SW 1271 (cell line): Measurements from ENCODE around the gene USP15.
"Not testable (repeated sequence)": the region's sequence is repeated elsewhere in the genome, so short reads cannot be mapped to it uniquely, and the experiment has no call there.

ENCODE experiments used
- DNase-seq, 2 experiments: peaks; one replicate each; lab custom pipeline; 2025; lab: John Stamatoyannopoulos, UW

The USP15 gene

GRCh38 chr12:62323386-62323785, 63.2 kb downstream of the USP15 start:
- no peak for DNase-seq

GRCh38 chr12:62328296-62328921, 68.2 kb downstream of the USP15 start:
- no peak for DNase-seq

- no peak for DNase-seq
These were observed 71.1 kb downstream of the USP15 start for GRCh38 chr12:62331306-62331705.

GRCh38 chr12:62332598-62332997, 72.4 kb downstream of the USP15 start:
- no peak for DNase-seq

- no peak for DNase-seq
These were observed 74.9 kb downstream of the USP15 start for GRCh38 chr12:62335057-62335456.

- no peak for DNase-seq
These were observed 75.6 kb downstream of the USP15 start for GRCh38 chr12:62335796-62336195.

- DNase-seq = not testable (repeated sequence)
These were observed 77.4 kb downstream of the USP15 start for GRCh38 chr12:62337643-62338042.

- DNase-seq = not testable (repeated sequence)
These were observed 82.6 kb downstream of the USP15 start for GRCh38 chr12:62342614-62343303.

GRCh38 chr12:62343304-62344120, 83.3 kb downstream of the USP15 start:
- DNase-seq = not testable (repeated sequence)

GRCh38 chr12:62344731-62345556, 84.7 kb downstream of the USP15 start:
- not testable (repeated sequence) for DNase-seq

GRCh38 chr12:62345667-62346066, 85.5 kb downstream of the USP15 start:
- DNase-seq = no peak

GRCh38 chr12:62346817-62347216, 86.6 kb downstream of the USP15 start:
- DNase-seq = no peak

- no peak for DNase-seq
These were observed 87.9 kb downstream of the USP15 start for GRCh38 chr12:62347922-62348650.

GRCh38 chr12:62350554-62350953, 90.3 kb downstream of the USP15 start:
- DNase-seq = no peak

GRCh38 chr12:62351326-62351725, 91.1 kb downstream of the USP15 start:
- no peak for DNase-seq

- no peak for DNase-seq
These were observed 100.8 kb downstream of the USP15 start for GRCh38 chr12:62361048-62361447.

GRCh38 chr12:62363506-62363905, 103.3 kb downstream of the USP15 start:
- DNase-seq = no peak

GRCh38 chr12:62364697-62365096, 104.5 kb downstream of the USP15 start:
- DNase-seq = not testable (repeated sequence)

GRCh38 chr12:62365846-62366245, 105.6 kb downstream of the USP15 start:
- DNase-seq = not testable (repeated sequence)

- DNase-seq = not testable (repeated sequence)
These were observed 108.4 kb downstream of the USP15 start for GRCh38 chr12:62368430-62369223.
